HG03039 (cell line): ENCODE measurements around the gene DDAH2.

Experiments used
- ATAC-seq: cut with Tn5 transposase; IDR thresholded peaks from one replicate; pipeline ENCODE4 v1.9.1; 2021; ENCODE audit warnings: mild to moderate bottlenecking, moderate library complexity; ENCODE audit not compliant: unreplicated experiment

The DDAH2 gene

DNA sequence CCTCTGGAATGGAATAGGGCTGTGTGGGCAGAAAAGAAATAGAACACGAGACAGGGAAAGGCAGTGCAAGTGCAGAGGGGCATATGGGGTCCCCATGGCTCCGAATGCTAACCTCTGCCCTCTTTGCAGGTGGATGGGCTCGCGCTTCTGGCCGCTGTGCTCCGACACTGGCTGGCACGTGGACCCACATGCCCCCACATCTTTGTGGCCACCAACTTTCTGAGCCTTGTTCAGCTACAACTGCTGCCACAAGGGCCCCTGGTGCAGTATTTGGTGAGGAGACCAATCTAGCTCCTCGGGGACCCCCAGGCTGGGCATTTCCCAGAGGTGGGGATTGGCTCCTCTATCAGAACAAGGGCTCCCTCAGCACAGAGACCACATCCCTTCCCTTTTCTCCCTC is 32.2 kb upstream of the DDAH2 start:
- ATAC-seq = no peak

DNA sequence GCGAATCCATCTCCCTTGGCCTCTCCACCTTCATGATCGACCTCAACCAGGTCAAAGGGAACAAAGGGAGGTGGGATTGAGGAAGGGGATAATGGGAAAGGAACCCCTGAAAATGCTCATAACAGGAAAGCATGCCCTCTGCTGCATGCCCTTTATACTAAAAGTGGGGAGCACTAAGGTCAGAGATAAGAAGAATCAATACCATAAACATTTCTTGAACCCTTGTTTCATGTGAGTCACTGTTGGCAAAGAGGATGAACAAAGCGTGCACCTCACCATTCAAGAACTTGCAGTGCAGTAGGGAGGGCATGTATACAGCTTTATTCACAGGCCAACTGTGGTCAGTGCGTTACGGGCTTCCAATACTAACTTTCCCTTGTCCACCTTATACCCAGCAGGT is 31.7 kb upstream of the DDAH2 start:
- no peak for ATAC-seq

DNA sequence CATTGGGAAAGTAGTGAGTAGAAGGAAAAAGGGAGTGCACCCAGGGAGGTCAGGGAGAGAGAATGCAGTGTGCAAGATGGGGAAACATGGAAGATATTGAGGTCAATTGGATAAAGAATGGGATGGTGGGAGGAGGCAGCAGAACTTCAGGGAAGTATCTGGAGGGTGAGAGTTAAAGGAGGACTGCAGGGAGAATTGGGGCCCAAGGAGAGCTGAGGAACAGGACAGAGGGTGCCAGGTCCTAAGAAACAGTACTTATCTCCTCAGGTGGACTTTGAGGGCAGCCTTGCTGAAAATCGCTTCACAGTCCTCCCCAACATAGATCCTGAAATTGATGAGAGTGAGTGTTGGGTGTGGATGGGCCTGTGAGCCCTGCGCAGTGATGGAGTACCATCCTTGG is 29.2 kb upstream of the DDAH2 start:
- no peak for ATAC-seq

DNA sequence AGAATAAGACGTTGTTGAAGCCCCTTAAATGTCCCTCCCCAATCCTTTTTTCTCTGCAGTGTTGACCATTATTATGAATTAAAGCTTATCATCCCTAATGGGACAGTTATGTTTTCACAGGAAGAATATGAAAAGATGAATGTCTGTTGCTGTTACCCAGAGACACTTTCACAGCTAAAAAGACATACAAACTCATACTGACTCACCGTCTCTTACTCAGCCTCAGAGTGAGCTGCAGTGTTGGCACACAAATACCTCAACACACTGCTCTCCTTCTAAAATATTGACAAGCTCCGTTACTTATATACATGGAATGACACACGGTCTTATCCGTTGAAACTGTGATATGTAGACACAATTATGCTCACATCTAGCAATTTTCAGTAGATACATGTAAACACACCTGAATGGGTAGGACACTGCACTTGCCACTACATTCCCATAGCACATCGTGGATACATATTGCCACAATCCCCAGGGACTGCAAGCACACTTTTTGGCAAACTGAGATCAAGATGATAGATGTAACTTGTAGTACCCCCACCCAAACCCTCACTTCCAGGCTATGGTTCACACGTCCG is 23.7 kb upstream of the DDAH2 start:
- ATAC-seq = no peak

DNA sequence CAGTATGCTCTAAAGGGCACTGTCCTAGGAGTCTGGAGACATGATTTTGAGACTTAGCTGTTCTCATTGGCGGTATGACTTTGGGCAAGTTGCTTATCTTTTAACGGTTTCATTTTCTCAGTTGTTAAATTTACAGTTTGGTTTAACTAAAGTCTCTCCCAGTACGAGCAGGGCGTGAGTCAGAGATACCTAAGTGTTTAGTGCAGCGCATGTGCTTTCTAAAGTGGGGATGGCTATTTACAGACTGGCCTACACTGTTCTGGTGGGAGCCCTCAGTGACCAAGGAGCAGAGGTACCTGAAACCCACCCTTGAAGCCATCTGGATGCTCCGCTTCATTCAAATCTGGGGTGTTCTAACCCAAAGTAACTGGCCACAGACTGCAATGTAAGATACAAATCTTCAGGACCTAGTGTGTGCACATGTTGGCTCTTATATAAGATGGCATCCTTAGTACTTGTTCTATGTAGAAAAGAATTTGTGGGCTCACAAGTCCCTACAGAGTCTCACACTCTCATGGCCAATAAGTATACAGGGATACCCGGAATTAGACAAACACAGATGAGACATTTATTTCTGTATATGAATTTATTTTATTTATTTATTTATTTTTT is 21.4 kb upstream of the DDAH2 start:
- ATAC-seq = no peak

DNA sequence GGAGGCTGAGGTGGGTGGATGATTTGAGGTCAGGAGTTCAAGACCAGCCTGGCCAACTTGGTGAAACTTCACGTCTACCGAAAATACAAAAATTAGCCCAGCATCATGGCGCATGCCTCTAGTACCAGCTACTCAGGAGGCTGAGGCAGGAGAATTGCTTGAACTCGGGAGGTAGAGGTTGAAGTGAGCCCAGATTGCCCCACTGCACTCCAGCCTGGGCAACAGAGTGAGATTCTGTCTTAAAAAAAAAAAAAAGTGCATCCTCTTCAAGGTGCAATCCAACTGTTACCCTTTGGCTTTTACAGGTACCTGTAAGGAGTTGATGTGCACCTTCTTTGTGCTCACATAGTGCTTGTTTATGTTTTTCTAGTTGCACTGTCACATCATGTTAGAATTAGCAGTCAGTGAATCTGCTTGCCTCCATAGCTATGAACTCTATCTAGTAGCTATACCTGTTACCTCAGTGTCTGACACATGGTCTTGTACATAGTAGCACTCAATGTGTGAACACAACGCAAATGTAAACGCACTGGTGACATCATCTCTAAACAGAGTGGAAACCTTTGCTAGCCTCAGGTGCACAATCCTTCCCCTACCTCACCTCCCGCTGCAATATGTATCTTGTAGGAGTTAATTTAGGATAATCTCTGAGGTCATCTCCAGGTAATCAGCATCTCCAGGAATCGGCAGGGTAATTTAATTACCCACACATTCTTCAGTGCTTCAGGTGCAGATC is 20.4 kb upstream of the DDAH2 start:
- ATAC-seq = no peak

DNA sequence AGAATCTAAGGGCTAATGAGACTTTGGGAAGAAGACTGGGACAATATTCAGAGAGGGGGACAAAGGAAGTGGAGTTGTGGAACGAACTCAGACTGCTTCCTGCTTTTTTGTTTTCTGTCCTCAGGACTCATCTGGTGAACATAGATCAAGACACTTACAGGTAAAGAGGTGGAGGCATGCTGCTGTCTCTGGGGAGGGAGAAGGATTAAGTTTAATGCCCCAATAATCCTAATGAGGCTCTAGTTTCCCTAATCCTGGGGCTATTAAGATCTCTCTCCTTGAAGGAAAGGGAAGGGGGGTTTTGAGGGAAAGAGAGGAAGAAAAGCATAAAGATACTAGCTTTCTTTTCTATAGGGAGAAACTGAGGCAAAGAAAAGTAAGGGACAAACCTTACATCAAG is 15.3 kb upstream of the DDAH2 start:
- ATAC-seq = no peak

DNA sequence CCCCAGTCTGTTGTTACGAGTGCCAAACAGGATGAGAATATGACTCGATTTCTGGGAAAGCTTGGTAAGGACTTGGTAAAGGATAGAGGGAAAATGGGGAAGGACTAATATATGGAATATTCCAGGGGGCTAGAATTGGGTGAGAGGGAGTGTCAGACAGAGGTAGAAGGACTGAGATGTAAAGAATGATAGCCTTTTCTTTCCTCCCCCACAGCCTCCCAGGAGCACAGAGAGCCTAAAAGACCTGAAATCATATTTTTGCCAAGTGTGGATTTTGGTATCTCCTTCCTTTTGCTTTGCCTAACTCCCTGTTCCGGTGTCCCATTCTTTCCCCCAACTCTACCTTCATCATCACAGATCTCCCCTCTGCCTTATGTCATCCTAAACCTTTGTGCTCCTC is 13.8 kb upstream of the DDAH2 start:
- ATAC-seq = no peak

DNA sequence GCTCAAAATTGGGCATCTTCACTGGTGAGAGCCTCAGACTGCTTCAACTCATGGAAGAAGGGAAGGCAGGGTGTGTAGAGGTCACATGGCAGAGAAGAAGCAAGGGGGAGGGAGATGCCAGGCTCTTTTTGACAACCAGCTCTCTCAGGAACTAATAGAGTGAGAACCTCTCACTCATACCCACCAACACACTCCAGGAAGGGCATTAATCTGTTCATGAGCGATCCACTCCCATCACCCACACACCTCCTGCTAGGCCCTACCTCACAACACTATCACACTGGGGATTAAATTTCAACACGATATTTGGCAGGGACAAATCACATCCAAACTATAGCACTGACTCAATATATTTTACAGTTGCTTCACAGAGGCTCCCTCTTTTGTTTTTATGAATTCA is 12.7 kb upstream of the DDAH2 start:
- no peak for ATAC-seq

DNA sequence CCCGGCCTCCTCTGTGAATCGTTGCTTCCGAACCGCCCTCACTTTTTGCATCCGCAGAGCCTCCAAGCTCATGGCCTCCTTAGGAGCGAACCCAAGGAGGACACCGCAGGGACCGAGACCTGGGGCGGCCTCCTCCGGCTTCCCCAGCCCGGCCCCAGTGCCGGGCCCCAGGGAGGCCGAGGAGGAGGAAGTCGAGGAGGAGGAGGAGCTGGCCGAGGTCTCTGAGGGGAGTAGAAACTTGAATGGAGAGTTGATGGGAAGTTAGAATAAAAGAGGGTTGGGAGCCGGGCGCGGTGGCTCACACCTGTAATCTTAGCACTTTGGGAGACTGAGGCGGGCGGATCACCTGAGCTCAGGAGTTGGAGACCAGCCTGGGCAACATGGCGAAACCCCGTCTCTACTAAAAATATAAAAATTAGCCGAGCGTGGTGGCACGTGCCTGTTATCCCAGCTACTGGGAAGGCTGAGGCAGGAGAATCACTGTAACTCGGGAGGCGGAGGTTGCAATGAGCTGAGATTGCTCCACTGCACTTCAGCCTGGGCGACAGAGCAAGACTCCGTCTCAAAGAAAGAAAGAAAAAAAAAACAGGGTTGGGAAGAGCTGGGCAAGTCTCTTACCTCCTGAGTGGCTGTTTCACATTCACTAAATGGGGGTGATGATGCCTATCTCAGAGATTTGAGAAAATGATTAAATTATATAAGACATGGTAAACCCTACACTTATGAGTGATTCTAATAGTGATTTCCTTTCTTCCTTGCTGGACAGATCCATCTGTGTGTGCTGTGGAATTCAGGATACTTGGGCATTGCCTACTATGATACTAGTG is 11.5 kb upstream of the DDAH2 start:
- no peak for ATAC-seq

DNA sequence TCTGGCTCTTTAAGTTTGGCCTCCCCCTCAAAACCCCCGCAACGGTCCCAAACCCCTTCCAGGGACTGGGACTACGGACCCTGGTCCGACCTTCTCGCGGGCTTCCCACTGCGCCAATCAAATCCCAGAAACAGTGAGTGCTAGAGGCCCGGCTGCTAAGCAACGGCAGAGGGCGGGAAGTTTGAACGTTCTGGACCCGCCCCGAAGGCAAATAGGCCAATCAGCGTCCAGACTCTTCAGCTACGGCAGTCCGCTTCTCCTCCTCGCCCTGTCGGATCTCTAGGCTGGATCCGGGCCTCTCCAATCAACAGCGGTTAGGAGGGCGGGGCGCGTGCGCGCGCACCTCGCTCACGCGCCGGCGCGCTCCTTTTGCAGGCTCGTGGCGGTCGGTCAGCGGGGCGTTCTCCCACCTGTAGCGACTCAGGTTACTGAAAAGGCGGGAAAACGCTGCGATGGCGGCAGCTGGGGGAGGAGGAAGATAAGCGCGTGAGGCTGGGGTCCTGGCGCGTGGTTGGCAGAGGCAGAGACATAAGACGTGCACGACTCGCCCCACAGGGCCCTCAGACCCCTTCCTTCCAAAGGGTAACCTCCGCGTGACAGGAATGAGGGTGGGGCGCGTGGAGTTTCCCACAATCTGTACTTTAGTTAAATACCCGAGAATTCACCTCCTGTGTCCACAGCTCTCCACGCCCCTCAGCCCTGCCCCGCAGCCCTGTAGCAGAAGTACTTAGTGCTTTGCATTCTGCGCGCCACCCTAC is 10.7 kb upstream of the DDAH2 start, which contains the start of gene MSH5:
MSH5 (plus strand) TSS at position 367 of the 758 bp plus-strand sequence. CDS start 462 bp downstream, outside the sequence.
- peak; percentile 66 for ATAC-seq

DNA sequence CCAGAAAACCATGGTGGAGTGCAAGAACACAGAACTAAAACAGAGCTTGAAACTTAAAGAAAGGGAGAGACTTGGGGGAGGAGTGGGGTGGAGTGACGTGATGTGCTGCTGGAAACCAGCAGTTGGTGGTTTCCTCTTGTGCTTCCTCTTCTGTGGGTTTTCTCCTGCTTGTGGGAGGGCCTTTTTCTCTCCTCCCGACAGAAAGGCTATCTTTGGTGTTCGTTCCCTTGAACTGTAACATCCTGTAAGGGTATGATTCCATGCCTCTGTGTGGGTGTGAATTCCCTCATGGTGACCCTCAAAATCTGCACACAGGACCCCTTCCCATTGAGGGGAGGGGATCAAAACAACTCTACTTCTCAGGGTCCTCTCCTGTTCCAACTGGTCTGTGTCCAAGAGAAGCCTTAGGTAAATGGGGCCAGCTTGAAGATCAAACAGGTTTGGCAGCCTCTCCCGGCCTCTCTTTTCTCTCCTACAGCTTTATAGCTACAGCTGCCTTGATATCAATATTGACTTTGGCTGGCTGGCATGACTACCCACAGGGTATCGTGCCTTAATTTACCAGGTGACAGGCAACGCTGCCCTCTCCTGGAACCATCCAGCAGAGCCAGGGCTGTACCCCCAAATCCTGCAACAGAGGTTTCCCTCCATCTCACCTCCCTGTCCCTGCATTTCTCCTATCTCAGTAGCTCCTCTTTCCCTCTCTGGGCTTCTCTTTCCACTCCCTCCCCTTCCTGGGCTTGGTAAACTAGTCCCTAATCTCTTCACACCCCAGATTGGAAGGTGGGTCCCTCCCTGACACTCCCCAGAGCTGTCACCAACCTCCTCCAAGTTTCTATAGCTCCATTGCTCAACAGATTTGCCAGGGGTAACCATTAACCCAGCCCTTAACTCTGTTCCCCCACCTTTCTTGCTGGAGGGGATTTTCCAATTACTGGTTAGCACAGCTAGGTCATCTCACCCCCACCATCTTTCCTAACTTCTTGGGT is 9.2 kb upstream of the DDAH2 start:
- ATAC-seq = no peak

DNA sequence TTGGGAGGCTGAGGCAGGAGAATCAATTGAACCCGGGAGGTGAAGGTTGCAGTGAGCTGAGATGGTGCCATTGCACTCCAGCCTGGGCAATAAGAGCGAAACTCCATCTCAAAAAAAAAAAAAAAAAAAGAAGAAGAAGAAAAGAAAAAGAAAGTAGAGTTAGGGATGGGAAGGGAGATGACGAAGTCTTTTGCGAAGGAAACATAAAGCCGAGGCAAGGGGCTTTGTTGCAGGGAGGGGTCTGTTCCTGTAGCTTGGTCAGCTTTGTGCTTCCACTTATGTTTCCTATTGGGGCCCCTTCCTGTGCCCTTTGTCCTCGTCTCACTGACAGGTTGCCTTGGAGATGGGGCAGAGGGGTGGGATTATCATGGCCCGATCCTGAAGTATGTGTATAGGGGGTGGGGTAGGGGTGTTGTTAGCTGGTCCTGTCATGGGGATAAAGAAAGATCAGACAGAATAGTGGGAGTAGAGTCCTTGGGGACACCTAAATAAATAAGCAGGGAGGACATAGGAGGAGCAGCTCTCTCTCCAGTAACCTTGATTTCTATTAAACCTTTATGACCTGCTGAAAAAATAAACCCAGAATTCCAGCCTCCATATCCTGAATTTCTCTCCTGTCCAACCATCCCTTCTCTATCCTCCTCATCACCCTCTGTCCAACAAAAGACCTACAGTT is 8.4 kb upstream of the DDAH2 start:
- ATAC-seq = no peak

DNA sequence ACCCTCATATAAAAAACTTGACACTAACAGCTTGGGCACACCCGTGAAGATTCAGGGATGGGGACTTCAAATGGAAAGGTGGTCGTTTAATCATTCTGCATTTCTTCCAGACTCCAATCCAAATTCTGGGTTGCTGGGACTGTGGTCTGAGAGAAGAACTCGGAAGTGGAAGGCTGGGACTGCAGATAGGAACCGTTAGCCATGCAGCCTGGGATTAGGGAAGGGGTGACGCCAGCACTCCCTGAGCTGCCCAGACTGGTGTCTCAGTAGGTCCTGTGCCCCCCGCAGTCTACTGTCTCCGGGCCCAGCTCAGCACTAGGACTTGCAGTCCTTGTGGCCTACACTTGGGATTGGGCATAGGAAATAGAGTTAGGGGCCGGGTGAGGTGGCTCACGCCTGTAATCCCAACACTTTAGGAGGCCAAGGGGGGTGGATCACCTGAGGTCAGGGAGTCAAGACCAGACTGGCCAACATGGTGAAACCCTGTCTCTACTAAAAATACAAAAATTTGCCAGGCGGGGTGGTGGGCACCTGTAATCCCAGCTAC is 7.7 kb upstream of the DDAH2 start:
- ATAC-seq = no peak

DNA sequence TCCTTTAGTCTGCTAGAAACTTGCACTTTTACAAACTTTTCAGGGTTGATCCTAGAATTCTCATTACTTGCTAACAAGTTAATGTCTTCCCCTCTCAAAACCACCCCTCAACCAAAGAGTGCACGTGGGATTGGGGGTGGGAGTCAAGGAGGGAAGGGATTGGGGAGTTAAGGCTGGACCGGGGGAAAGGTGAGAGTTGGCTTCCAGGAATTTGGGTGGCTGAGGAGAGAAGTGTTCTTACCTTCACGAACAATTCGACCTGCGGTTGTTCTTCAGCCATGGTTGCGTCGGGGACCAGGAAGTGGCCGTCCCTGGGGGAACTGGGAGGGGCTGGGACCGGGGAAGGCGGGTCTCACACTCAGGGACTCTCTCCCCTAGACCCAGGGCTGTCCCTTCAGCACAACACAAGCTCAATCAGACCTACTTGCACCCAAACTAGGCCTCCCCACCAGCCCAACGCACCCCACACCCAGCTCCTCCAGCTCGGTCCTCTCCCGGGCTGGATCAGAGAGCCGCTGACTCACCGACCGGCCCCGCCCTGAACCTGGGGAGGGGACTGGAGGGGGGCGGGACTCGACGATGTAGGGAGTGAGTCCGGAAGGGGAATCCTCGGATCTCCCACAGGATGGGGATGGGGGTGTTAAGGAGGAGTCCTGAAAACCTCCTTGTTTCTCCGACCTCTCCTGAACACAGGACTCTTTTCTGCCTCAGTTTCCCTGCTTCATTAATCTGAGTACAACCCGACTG is 7.1 kb upstream of the DDAH2 start, which contains the start of gene CLIC1:
CLIC1 (minus strand) TSS at position 510 of the 747 bp plus-strand sequence; CDS start at position 280, 230 bp downstream.
- no peak for ATAC-seq

DNA sequence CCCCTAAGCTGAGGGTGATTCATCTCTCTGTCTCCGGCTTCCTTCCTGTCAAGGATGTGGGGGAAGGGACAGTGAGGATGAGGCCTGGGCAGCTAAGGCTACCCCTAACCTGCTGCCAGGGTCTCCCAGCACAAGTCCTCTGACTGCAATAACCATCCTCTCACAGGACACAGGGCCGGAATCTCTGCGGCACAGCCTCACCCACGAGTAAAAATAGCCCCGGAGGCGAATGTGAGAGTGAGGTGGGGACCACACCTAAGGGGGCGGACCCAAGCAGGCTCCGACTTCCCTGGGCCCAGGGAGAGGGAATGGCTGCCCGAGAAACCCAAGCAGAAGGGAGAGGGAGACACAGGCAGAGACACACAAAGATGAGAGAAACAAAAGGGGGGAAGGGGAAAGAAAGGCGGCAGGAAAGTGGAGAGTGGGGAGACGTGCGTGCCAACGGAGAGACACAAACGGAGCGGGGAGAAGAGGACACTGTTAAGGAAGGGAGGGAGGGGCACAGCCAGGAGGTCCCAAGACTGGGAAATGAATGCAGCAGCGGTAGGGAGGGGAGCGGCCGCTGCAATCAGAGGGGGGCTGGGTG is 5.8 kb upstream of the DDAH2 start:
- no peak for ATAC-seq

DNA sequence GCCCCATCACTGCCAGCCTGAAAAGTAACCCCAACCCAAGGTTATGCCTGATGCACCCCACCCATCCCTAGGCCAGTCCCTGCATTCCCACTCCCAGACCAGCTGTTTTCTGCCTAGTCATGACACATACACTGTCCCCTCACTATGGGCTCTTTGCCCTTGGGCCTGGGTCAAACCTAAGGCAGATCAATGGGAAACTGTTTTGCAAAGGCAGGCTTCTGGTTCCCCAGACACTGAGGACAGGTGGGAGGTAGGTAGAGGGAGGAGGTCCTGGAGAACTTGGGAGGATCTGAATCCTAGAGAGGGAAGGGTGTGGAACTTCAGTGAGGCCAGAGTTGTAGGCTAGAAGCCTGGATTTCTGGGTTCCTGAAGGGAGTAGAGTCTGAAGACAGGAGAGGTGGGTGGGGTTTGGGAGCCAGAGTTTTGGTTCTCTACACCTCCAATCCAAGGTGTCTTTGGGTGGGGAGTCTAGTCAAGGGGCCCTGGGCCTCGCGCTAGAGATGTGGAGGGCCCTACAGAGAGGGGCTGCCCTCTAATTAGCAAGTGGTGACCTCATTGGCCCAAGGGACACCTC is 5.2 kb upstream of the DDAH2 start:
- no peak for ATAC-seq
